Endodermal cell (in vitro differentiated cells): ENCODE measurements around the gene FAM81A. TPM values are rescaled to one million over a fixed set of nuclear protein-coding genes. Genes with fewer than 3 reads are reported as not detected.
A peak's percentile ranks its signal among the peaks of the same experiment; 100 is the strongest.

Experiments
- DNase-seq: peaks from one replicate; pipeline ENCODE4 v3.0.0-alpha.2; 2017
- H3K27ac ChIP-seq: 2 replicates; pipeline ENCODE4 v1.5.1; 2013; ENCODE audit warnings: mild to moderate bottlenecking, low read depth, low read length, moderate library complexity
- H3K27me3 ChIP-seq: 2 replicates; pipeline ENCODE4 v1.6.1; 2013; ENCODE audit warnings: mild to moderate bottlenecking, low read length, moderate library complexity; ENCODE audit not compliant: insufficient read depth, control insufficient read depth, poor library complexity, severe bottlenecking
- H3K36me3 ChIP-seq: 2 replicates; pipeline ENCODE4 v1.7.0; 2013; ENCODE audit warnings: mild to moderate bottlenecking, low read length, moderate library complexity; ENCODE audit not compliant: control insufficient read depth, insufficient read depth
- H3K4me1 ChIP-seq: one replicate; pipeline ENCODE4 v1.7.0; 2013; ENCODE audit warnings: low read length; ENCODE audit not compliant: control insufficient read depth, insufficient read depth
- H3K4me3 ChIP-seq: 2 replicates; pipeline ENCODE4 v1.5.1; 2013; ENCODE audit warnings: mild to moderate bottlenecking, low read length, moderate library complexity
- H3K9ac ChIP-seq: 2 replicates; pipeline ENCODE4 v1.6.1; 2013; ENCODE audit warnings: mild to moderate bottlenecking, low read length, moderate library complexity; ENCODE audit not compliant: poor library complexity, severe bottlenecking; ENCODE audit errors: extremely low read depth
- H3K9me3 ChIP-seq: 2 replicates; pipeline ENCODE4 v1.6.1; 2013; ENCODE audit warnings: mild to moderate bottlenecking, low read length, moderate library complexity; ENCODE audit not compliant: control insufficient read depth
- H3K27ac Mint-ChIP-seq: 2 replicates; pipeline ENCODE4 v1.8.0; 2020; ENCODE audit warnings: mixed read lengths
- H3K27me3 Mint-ChIP-seq: 2 replicates; pipeline ENCODE4 v1.8.0; 2021; ENCODE audit warnings: mild to moderate bottlenecking, mixed read lengths; ENCODE audit not compliant: insufficient read depth
- H3K36me3 Mint-ChIP-seq: 2 replicates; pipeline ENCODE4 v1.8.0; 2020; ENCODE audit warnings: low read depth, mixed read lengths
- H3K4me1 Mint-ChIP-seq: 2 replicates; pipeline ENCODE4 v1.8.0; 2020; ENCODE audit warnings: mixed read lengths
- H3K4me3 Mint-ChIP-seq: 2 replicates; pipeline ENCODE4 v1.8.0; 2020; ENCODE audit warnings: mild to moderate bottlenecking, moderate library complexity, mixed read lengths
- H3K9me3 Mint-ChIP-seq: 2 replicates; pipeline ENCODE4 v1.8.0; 2020; ENCODE audit warnings: mild to moderate bottlenecking, mixed read lengths
- CTCF ChIP-seq: fragments of 200-600 bp; sonication (generic); conservative IDR thresholded peaks from 2 replicates; pipeline ENCODE4 v1.5.0; 2021; ENCODE audit warnings: antibody characterized with exemption, mild to moderate bottlenecking
- WGBS, 2 experiments: methylation state at CpG; one replicate each; pipeline versions ENCODE4 v1.1.5 to v1.1.7; 2013; ENCODE audit warnings: missing lambda C conversion rate in 2 of 2, mixed read lengths in 1 of 2; ENCODE audit not compliant: insufficient coverage in 1 of 2, insufficient read length in 1 of 2; 5-methylcytosine and 5-hydroxymethylcytosine counted together
- total RNA-seq, 2 donors: library from RNA; stranded (reverse); fragmentation: NEBNext Ultra II Directional in 1 of 2; extraction: Animal tissue kit (Norgen Biotek cat#: 25700) in 1 of 2; gene quantifications; 2 replicates in 1 of 2; 3 replicates in 1 of 2; pipeline ENCODE4 v1.2.1, GENCODE V29; 2021

The FAM81A gene
- total RNA-seq, 2 donors from 2014 or later: 0.35 to 0.88 TPM

DNA sequence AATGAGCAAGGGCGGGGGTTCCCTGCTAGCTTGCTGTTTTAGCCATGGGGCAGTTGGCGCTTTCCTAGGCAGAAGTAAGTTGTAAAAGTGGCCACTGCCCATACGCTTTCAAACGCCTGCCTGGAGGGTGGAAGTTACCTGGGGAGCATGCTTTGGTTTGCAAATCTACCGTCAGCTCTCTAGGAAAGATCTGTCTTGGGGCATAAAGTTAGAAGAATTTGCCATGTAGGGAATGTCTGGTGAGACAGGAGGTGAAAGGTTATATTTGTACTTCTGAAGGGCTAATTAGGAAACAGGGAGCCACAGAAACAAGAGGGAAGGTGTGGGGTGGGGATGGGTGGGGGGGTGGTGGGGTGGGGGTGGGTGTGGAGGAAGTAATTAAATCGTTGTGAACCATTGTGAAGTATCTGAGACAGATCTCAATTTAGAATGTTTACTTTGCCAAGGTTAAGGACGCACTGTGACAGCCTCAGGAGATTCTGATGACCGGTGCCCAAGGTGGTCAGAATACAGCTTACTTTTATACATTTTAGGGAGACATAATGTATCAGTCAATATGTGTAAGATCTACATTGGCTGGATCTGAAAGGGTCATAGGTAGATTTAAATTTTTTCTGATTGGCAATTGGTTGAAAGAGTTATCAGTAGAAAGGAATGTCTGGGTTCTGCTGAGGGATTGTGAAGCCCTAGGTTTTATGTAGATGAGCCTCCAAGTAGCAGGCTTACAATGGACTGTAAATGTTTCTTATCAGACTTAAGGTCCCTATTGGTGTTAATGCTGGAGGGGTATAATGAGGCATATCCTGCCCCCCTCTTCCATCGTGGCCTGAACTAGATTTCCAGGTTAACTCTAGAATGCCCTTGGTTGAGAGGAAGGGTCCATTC is 111.6 kb downstream of the FAM81A start:
- no peak for TF ChIP-seq CTCF
- H3K36me3 Mint-ChIP-seq: no peaks in the 10 kb centered on the region
- no peak overlapping the region for H3K4me3 Mint-ChIP-seq
- no peak overlapping the region for H3K9ac ChIP-seq
- peak; percentile 77 for DNase-seq
- H3K9me3 Mint-ChIP-seq: peaks cover 19% of the 10 kb centered on the region
- peaks cover 19% of the 10 kb centered on the region for H3K27me3 Mint-ChIP-seq
- H3K9me3 ChIP-seq: peaks cover 14% of the 10 kb centered on the region
- peaks cover 9% of the 10 kb centered on the region for H3K4me1 ChIP-seq
- H3K27ac Mint-ChIP-seq: peak overlapping the region; percentile 93
- H3K4me3 ChIP-seq: peak overlapping the region; percentile 32
- H3K4me1 Mint-ChIP-seq: peaks cover 49% of the 10 kb centered on the region
- 30 to 47% methylated on average over 6 to 9 of the region's 9 CpGs for WGBS, 2 experiments
- H3K27me3 ChIP-seq: no peaks in the 10 kb centered on the region
- no peaks in the 10 kb centered on the region for H3K36me3 ChIP-seq
- no peak overlapping the region for H3K27ac ChIP-seq

- peaks cover 9% of the 10 kb centered on the region for H3K4me1 ChIP-seq
- no peak overlapping the region for H3K4me3 ChIP-seq
- Mint-ChIP-seq H3K9me3 (peaks cover 19% of the 10 kb centered on the region), H3K27ac (no peak overlapping the region), H3K36me3 (no peaks in the 10 kb centered on the region), H3K4me1 (peaks cover 49% of the 10 kb centered on the region), H3K4me3 (no peak overlapping the region), H3K27me3 (peaks cover 17% of the 10 kb centered on the region)
- 50 to 56% methylated on average over 1 of the region's 1 CpG for WGBS, 2 experiments
- no peaks in the 10 kb centered on the region for H3K36me3 ChIP-seq
- H3K9me3 ChIP-seq: peaks cover 14% of the 10 kb centered on the region
- no peak for DNase-seq
- H3K27ac ChIP-seq: no peak overlapping the region
- no peaks in the 10 kb centered on the region for H3K27me3 ChIP-seq
- no peak for TF ChIP-seq CTCF
- H3K9ac ChIP-seq: no peak overlapping the region
Observed at GRCh38 chr15:59550530-59550929, 112.5 kb downstream of the FAM81A start.

DNA sequence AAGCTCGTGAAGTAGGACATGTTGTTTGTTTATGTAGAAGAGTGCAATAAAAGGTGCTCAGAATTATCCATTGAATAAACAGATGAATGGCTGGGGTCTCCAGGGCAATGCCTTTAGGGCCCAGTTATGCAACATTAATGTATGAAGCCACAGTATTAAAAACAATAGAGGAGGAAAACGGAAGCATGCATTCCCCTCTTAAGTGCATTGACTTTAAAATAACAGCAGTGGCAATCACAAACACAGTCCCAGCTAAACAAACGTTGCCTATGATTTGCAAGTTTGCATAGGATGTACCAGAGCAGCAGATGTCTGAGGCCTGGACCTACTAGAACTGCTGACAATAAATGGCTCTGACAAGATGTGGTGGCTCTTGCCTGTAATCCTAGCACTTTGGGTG is 113.0 kb downstream of the FAM81A start:
- Histone ChIP-seq H3K4me3 (no peak overlapping the region), H3K4me1 (peaks cover 6% of the 10 kb centered on the region), H3K27ac (no peak overlapping the region), H3K9ac (no peak overlapping the region), H3K27me3 (no peaks in the 10 kb centered on the region), H3K36me3 (no peaks in the 10 kb centered on the region), H3K9me3 (peaks cover 14% of the 10 kb centered on the region)
- peaks cover 45% of the 10 kb centered on the region for H3K4me1 Mint-ChIP-seq
- 57 to 70% methylated on average over 2 to 3 of the region's 3 CpGs for WGBS, 2 experiments
- H3K9me3 Mint-ChIP-seq: peaks cover 19% of the 10 kb centered on the region
- H3K27me3 Mint-ChIP-seq: peaks cover 17% of the 10 kb centered on the region
- TF ChIP-seq CTCF: no peak
- no peak overlapping the region for H3K27ac Mint-ChIP-seq
- no peak overlapping the region for H3K4me3 Mint-ChIP-seq
- no peak for DNase-seq
- H3K36me3 Mint-ChIP-seq: no peaks in the 10 kb centered on the region
